Measurements from ENCODE around the gene C11orf24. TPM values are rescaled to one million over a fixed set of nuclear protein-coding genes. Genes with fewer than 3 reads are reported as not detected.
A peak's percentile ranks its signal among the peaks of the same experiment; 100 is the strongest.
"Not testable (repeated sequence)": the region's sequence is repeated elsewhere in the genome, so short reads cannot be mapped to it uniquely, and the experiment has no call there.

The C11orf24 gene
- total and polyA plus RNA-seq, 9 of the 15 experiments (the other 6 are each of a cell fraction or from before 2014, with no cell fraction given), result 2.0 to 65.2 (median 32.5) TPM

- H3K9me3 ChIP-seq (replicated peaks; ENCODE audit: control insufficient read depth, insufficient read depth, low read depth, low read length); H3K27me3 ChIP-seq (ENCODE audit: control insufficient read depth in 2 of 2, insufficient read depth in 2 of 2, low read length in 2 of 2); H3K27ac ChIP-seq (ENCODE audit: extremely low read depth, low read depth, low read length); in situ Hi-C loops (cut with MboI); FAIRE-seq; POLR2A ChIA-PET; H3K79me2 ChIP-seq (ENCODE audit: control insufficient read depth, insufficient read depth, low read length); DNase-seq (ENCODE audit: extremely low read depth in 1 of 4, low spot score in 3 of 4); H3K4me2 ChIP-seq (ENCODE audit: insufficient read depth, low read length); intact Hi-C loops (cut with micrococcal nuclease); H3K9me1 ChIP-seq (ENCODE audit: control insufficient read depth, insufficient read depth, low read length); H3K4me3 ChIP-seq; H3K9ac ChIP-seq (ENCODE audit: insufficient read depth in 1 of 2, low read depth in 2 of 2, low read length in 2 of 2); ATAC-seq; BruUV-seq (replicated peaks); H3K4me1 ChIP-seq (replicated peaks in 1 of 2; ENCODE audit: control insufficient read depth in 2 of 2, insufficient read depth in 2 of 2, low read length in 2 of 2); H4K20me1 ChIP-seq (replicated peaks; ENCODE audit: control insufficient read depth, insufficient read depth, low read length); H2AFZ ChIP-seq (ENCODE audit: low read depth, low read length); CTCF ChIA-PET (ENCODE audit: low intra/inter-chr PET ratio); H3K36me3 ChIP-seq (ENCODE audit: control insufficient read depth, insufficient read depth, low read length): not testable (repeated sequence)
- WGBS (ENCODE audit: insufficient coverage, low coverage, missing lambda C conversion rate), result 100% methylated on average over 1 of the region's 1 CpG
These were observed 27.9 kb downstream of the C11orf24 start for GRCh38 chr11:68243847-68244246.

GRCh38 chr11:68242616-68243015 is 29.2 kb downstream of the C11orf24 start:
- Histone ChIP-seq H3K9me3 (replicated peaks; ENCODE audit: control insufficient read depth, insufficient read depth, low read depth, low read length) (peaks cover 3% of the 10 kb centered on the region; the same call in 1 of the 2 replicates), H3K36me3 (ENCODE audit: control insufficient read depth, insufficient read depth, low read length) (no peaks in the 10 kb centered on the region), H3K79me2 (ENCODE audit: control insufficient read depth, insufficient read depth, low read length) (no peaks in the 10 kb centered on the region), H4K20me1 (replicated peaks; ENCODE audit: control insufficient read depth, insufficient read depth, low read length) (no peaks in the 10 kb centered on the region), H3K9me1 (ENCODE audit: control insufficient read depth, insufficient read depth, low read length) (no peaks in the 10 kb centered on the region), H2AFZ (ENCODE audit: low read depth, low read length) (no peak overlapping the region), H3K9ac (ENCODE audit: insufficient read depth in 1 of 2, low read depth in 2 of 2, low read length in 2 of 2) (no peak overlapping the region), H3K4me1 (replicated peaks in 1 of 2; ENCODE audit: control insufficient read depth in 2 of 2, insufficient read depth in 2 of 2, low read length in 2 of 2) (no peaks in the 10 kb centered on the region; a peak in 1 of 5 replicates), H3K4me2 (ENCODE audit: insufficient read depth, low read length) (no peak overlapping the region), H3K4me3 (no peak overlapping the region), H3K27me3 (ENCODE audit: control insufficient read depth in 2 of 2, insufficient read depth in 2 of 2, low read length in 2 of 2) (peaks cover 0 to 2% of the 10 kb centered on the region in 2 experiments; a peak in 1 of 5 replicates), H3K27ac (ENCODE audit: extremely low read depth, low read depth, low read length) (no peak overlapping the region)
- DNase-seq (ENCODE audit: extremely low read depth in 1 of 4, low spot score in 3 of 4) (no peak), FAIRE-seq (no peak), ATAC-seq (no peak)
- 85% methylated on average over 2 of the region's 2 CpGs for WGBS (ENCODE audit: insufficient coverage, low coverage, missing lambda C conversion rate)
- intact Hi-C loops (cut with micrococcal nuclease) (no loop called here), in situ Hi-C loops (cut with MboI) (no loop called here)
- ChIA-PET CTCF (ENCODE audit: low intra/inter-chr PET ratio) (no interaction called here), POLR2A (no interaction called here)
- TF ChIP-seq TBP (optimal IDR thresholded peaks at IDR 0.05; ENCODE audit: low read depth, low read length) (no peak), DACH1 (IDR thresholded peaks at IDR 0.05; ENCODE audit: partially characterized antibody) (peak; percentile 75), CHD2 (IDR thresholded peaks at IDR 0.05; ENCODE audit: low read depth, low read length) (no peak)
- no TSS peak for BruUV-seq (replicated peaks)
